Suprapubic skin (tissue), 4 donors: Measurements from ENCODE around the gene C19orf38. TPM values are rescaled to one million over a fixed set of nuclear protein-coding genes. Genes with fewer than 3 reads are reported as not detected.
A peak's percentile ranks its signal among the peaks of the same experiment; 100 is the strongest.

Experiments
- DNase-seq, 2 donors: peaks; one replicate each; pipeline ENCODE4 v3.0.0-alpha.2; 2019; ENCODE audit warnings: low spot score in 2 of 2
- H3K27ac ChIP-seq: fragments of 200-600 bp; sonication (generic); one replicate; pipeline ENCODE4 v1.5.1; 2019
- H3K27me3 ChIP-seq: fragments of 200-600 bp; sonication (generic); one replicate; pipeline ENCODE4 v1.5.1; 2019
- H3K36me3 ChIP-seq: fragments of 200-600 bp; sonication (generic); one replicate; pipeline ENCODE4 v1.5.1; 2019
- H3K4me1 ChIP-seq: fragments of 200-600 bp; sonication (generic); one replicate; pipeline ENCODE4 v1.5.1; 2019
- H3K4me3 ChIP-seq: fragments of 200-600 bp; sonication (generic); one replicate; pipeline ENCODE4 v1.5.1; 2019; ENCODE audit warnings: mild to moderate bottlenecking
- H3K9me3 ChIP-seq: fragments of 200-600 bp; sonication (generic); one replicate; pipeline ENCODE4 v1.5.1; 2019
- CTCF ChIP-seq, 2 donors: fragments of 200-600 bp in 1 of 2; fragments of 450-650 bp in 1 of 2; sonication (generic) in 1 of 2; IDR thresholded peaks; one replicate each; pipeline ENCODE4 v1.5.1; 2016 to 2019; ENCODE audit warnings: antibody characterized with exemption in 2 of 2, mild to moderate bottlenecking in 1 of 2, moderate library complexity in 1 of 2
- EP300 ChIP-seq: sonication (generic); formaldehyde crosslinking; IDR thresholded peaks from one replicate; pipeline ENCODE4 v1.6.1; 2017; ENCODE audit warnings: antibody characterized with exemption
- POLR2A ChIP-seq, 2 donors: fragments of 450-650 bp; IDR thresholded peaks; one replicate each; pipeline ENCODE4 v1.6.1; 2017; ENCODE audit warnings: antibody characterized with exemption in 2 of 2, mild to moderate bottlenecking in 2 of 2, moderate library complexity in 2 of 2
- POLR2AphosphoS5 ChIP-seq, 3 donors: sonication (generic); formaldehyde crosslinking; IDR thresholded peaks; one replicate each; pipeline ENCODE4 v1.6.1; 2017; ENCODE audit warnings: antibody characterized with exemption in 3 of 3
- WGBS: methylation state at CpG from one replicate; pipeline ENCODE4 v1.1.5; 2018; 5-methylcytosine and 5-hydroxymethylcytosine counted together
- total RNA-seq, 4 donors: library from RNA; depleted of rRNA; stranded (reverse); fragments of >200 nt; gene quantifications; one replicate each; pipeline ENCODE4 v1.1.0, GENCODE V29; 2016

C19orf38 gene
- total RNA-seq, 4 donors from 2014 or later, result 1.7 TPM; not detected in 3

- Histone ChIP-seq H3K4me3 (peak overlapping the region; percentile 43), H3K4me1 (peaks cover 26% of the 10 kb centered on the region), H3K36me3 (no peaks in the 10 kb centered on the region), H3K27ac (no peak overlapping the region), H3K27me3 (no peaks in the 10 kb centered on the region), H3K9me3 (no peaks in the 10 kb centered on the region)
- DNase-seq, result no peak
- TF ChIP-seq POLR2A (IDR thresholded peaks at IDR 0.05) (no peak), CTCF (IDR thresholded peaks at IDR 0.05) (no peak), POLR2AphosphoS5 (IDR thresholded peaks at IDR 0.05) (no peak), EP300 (no peak)
- WGBS, result 4% methylated on average over 15 of the region's 22 CpGs
Measured at GRCh38 chr19:10870501-10870954, 22.3 kb downstream of the C19orf38 start.

GRCh38 chr19:10870955-10871603, 22.9 kb downstream of the C19orf38 start, which contains the start of gene CARM1:
CARM1 (plus strand) TSS chr19:10871553; CDS start chr19:10871703, 150 bp downstream.
- Histone ChIP-seq H3K9me3 (no peaks in the 10 kb centered on the region), H3K4me1 (peaks cover 26% of the 10 kb centered on the region), H3K27ac (peak within 1 kb of the TSS; percentile 90), H3K36me3 (no peaks in the 10 kb centered on the region), H3K27me3 (no peaks in the 10 kb centered on the region), H3K4me3 (peak within 1 kb of the TSS; percentile 96)
- no peak for TF ChIP-seq POLR2A (IDR thresholded peaks at IDR 0.05)
- TF ChIP-seq CTCF (IDR thresholded peaks at IDR 0.05), result peak; percentile 77 to 78
- no peak for TF ChIP-seq EP300
- peak in 1 of 3 donors; percentile 51 for TF ChIP-seq POLR2AphosphoS5 (IDR thresholded peaks at IDR 0.05)
- DNase-seq, result peak; percentile 99 to 100
- 0% methylated on average over 1 of the region's 99 CpGs for WGBS

DNA sequence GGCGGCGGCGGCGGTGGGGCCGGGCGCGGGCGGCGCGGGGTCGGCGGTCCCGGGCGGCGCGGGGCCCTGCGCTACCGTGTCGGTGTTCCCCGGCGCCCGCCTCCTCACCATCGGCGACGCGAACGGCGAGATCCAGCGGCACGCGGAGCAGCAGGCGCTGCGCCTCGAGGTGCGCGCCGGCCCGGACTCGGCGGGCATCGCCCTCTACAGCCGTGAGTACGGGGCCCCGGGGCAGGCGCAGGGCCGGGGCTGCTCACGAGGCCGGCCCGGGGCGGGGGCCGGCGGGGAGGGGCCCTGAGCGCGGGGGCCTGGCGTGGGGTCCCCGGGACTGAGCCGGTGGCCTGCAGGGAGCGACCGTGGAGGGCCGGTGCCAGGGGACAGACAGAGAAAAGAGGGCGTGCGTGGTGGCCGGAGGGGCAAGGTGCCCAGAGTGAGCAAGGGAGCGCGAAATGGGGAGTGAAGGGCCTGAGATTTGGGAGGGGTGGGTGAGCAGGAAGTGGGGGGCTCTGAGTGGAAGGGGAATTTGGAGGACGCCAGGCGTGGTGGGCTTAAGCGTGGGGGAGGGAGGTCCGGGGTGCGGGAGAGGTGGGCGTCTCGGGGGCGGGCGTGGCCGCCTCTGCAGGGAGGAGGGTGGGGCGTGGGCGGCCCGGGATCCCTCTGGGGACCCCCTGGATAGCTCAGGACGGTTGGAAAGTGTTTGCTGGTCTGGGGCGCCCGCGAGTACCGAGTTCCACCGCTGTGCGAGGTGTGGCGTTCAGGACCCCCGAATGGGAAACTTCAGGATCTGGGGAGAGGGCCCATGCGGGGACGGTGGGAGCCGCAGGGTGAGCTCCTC, 23.7 kb downstream of the C19orf38 start:
- Histone ChIP-seq H3K27ac (peak overlapping the region; percentile 90), H3K36me3 (no peaks in the 10 kb centered on the region), H3K27me3 (no peaks in the 10 kb centered on the region), H3K4me1 (peaks cover 35% of the 10 kb centered on the region), H3K4me3 (peak overlapping the region; percentile 96), H3K9me3 (no peaks in the 10 kb centered on the region)
- peak in 1 of 2 donors; percentile 87 for DNase-seq
- no peak for TF ChIP-seq EP300
- WGBS, result under 1% methylated on average over 33 of the region's 90 CpGs

DNA sequence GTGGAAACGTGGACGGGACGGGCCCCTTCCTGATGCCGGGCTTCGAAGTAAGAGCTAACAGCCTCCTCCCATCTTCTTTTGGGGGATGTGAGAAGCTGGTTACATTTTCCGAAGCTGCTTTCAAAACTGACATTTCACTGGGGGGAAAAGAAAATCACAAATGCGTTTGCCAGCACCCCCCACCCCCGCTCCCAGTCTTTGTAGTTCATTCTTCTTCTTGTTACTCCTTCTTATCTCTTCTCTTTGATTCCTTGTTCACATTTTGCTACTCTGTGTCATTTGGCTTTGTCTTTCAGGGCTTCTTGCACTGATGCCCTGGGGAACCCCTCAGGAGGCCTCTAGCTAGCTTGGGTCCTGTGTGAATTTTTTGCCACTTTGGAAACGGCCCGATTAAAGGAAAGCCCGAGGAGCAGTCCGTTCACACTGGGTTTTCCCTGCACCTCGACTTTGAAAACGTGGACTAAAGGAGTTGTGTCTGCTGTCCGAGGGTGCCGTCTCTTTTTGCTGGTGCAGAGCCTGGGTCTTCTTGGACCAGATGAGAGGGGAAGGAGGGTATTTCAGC, 24.4 kb downstream of the C19orf38 start:
- H3K27ac ChIP-seq, result peak overlapping the region; percentile 90
- no peaks in the 10 kb centered on the region for H3K36me3 ChIP-seq
- peak overlapping the region; percentile 96 for H3K4me3 ChIP-seq
- WGBS, result 8% methylated on average over 16 of the region's 16 CpGs
- peaks cover 41% of the 10 kb centered on the region for H3K4me1 ChIP-seq
- no peak for DNase-seq
- H3K9me3 ChIP-seq, result no peaks in the 10 kb centered on the region
- TF ChIP-seq EP300 (no peak), CTCF (IDR thresholded peaks at IDR 0.05) (no peak), POLR2A (IDR thresholded peaks at IDR 0.05) (no peak), POLR2AphosphoS5 (IDR thresholded peaks at IDR 0.05) (no peak)
- no peaks in the 10 kb centered on the region for H3K27me3 ChIP-seq

DNA sequence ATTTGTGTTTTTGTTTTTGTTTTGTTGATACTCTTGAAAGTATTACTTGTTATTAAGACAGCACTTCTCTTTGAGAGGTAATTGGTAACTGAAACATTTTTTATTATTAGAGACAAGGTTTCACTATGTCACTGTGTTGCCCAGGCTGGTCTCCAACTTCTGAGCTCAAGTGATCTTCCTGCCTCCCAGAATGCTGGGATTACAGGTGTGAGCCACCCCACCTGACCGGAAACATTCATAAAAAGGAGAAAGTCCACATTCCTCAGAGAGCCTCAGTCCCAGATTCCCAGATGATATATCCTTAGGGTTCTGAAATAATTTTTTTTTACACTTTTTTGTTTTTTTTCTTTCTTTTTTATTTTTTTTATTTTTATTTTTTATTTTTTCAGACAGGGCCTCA, 25.8 kb downstream of the C19orf38 start:
- Histone ChIP-seq H3K4me3 (no peak overlapping the region), H3K27me3 (no peaks in the 10 kb centered on the region), H3K27ac (no peak overlapping the region), H3K4me1 (peaks cover 52% of the 10 kb centered on the region), H3K36me3 (no peaks in the 10 kb centered on the region), H3K9me3 (no peaks in the 10 kb centered on the region)
- WGBS, result 84% methylated on average over 1 of the region's 1 CpG
- TF ChIP-seq EP300, result no peak
- TF ChIP-seq CTCF (IDR thresholded peaks at IDR 0.05), result no peak
- no peak for TF ChIP-seq POLR2AphosphoS5 (IDR thresholded peaks at IDR 0.05)
- TF ChIP-seq POLR2A (IDR thresholded peaks at IDR 0.05), result no peak
- DNase-seq, result no peak
